ENCODE measurements around the gene ADGRL2. TPM values are rescaled to one million over a fixed set of nuclear protein-coding genes. Genes with fewer than 3 reads are reported as not detected.
A peak's percentile ranks its signal among the peaks of the same experiment; 100 is the strongest.
"Not testable (repeated sequence)": the region's sequence is repeated elsewhere in the genome, so short reads cannot be mapped to it uniquely, and the experiment has no call there.

The ADGRL2 gene
- polyA plus RNA-seq, 3 donors: 135 to 156 (median 148) TPM

DNA sequence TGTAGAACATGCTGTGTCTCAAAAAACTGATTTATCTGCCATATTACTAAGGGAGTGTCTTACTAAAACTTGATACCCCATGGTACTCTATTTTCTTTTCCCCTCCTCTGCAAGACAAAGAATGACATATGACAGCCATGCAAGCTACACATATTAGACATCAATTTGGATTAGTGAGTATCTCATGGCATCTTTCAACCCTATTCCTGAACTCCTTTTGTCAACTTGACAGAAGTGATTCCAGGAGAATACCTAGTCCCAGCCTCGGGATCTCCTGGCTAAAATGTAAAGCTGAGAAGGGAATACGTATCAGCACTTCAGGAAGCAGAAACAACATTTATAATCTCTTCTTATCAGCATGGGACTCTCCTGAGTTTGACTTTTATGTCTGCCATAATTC, 43.7 kb downstream of the ADGRL2 start:
- no peak for DNase-seq

DNA sequence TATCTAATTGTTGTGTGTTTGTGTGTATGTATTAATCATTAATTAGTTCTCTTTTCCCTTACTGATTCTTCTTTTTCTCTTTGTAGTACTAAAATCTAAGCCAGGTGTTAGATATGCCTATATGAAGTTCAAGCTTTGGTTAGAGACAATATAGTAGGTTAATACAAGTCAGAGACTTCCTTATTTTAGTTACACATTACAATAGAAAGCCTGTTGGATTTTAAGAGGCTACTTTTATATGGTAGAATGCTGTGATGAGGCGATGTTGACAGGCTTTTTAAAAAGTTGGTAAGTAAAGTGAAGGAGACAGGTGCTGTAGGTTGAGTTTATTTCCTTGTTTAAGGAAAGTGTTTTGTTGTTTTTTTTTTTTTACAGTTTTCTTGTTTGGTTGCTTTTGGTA, 45.9 kb downstream of the ADGRL2 start:
- DNase-seq: no peak

DNA sequence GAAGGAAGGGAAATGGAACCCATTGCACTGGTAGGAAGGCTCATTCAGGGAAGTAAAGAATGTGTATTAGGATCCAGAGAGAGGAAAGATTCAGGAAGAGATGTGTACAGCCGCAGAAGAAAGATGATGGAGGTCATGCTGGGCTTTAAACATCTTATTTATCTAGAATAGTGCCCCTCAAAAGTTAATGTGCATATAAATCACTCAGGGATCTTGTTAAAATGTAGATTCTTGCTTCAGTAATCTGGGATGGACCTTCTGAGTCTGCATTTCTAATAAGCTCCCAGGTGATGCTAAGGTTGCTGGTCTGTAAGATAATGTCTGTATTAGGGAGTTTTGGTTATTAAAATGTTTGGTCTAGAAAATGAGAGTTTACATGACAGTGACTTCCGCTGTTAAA, 46.3 kb downstream of the ADGRL2 start:
- no peak for DNase-seq

DNA sequence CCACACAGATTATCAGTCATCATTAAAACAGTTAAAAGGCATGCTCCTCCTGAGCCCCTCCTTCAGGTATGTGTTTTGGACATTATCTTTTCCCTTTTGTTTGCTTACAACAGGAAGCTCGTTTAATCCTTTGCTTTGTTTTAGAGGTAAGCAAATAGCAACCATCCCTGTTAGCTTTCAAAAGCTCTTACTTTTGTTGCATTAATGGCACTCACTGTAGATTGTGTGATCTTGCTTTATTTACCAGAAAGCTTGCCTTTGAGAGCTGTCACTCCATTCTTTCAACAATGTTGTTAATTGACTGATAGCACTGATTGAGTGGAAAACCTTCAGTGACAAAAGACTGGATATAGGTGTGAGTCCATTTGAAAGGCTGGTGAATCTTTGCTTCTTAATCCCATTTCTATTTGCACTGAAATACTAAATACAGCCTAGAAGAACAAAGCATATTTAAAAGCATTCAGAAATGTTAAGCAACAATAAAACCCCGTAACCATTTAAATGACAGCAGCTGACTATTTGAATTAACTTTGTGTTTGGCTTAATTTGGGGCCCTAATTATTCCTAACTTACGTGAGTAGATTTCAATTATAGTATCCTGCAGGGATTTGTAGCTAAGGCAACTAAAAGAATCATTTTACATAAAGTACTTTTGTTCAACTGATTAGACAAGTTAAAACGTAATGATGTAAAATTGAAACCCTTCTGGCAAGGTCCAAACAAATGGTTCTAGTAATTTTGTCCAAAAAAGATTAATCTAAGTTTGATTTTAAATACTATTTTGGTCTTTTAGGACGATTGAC, 48.3 kb downstream of the ADGRL2 start:
- no peak for DNase-seq

DNA sequence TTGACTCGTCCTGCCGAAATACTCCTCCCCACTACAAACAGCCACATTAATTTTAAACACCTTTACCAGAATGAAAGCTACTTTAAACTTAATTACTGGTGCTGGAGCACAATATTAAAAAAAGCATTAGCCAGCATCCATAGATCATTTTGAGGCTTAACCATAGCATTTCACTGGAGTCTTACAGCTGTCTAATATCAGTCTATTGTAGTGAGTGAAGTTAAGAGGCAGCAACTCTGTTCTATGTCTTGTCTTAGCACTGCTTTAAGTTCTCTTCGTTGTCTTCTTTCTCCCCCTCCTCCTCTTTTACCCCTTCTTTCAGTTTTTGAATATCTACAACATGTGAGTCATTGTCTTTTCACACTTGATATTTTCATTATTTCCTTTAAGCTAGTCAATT, 49.3 kb downstream of the ADGRL2 start:
- no peak for DNase-seq

DNA sequence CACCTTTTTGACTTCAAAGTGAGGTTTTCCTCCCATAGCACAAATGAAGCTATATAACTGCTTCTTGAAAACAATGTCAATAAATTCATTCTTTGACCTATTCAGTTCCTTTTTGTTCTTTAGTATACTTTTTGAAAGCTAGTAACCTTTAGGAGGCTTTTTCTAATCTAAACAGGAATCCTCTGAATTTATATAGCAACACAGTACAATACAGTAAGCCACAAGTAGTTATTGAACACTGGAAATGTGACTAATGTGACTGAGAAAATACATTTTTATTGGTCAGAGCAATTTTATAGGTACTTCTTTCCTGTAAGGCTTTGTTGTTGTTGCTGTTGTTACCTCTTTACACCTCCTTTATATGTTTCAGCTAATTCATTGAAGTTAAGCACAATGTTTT, 49.8 kb downstream of the ADGRL2 start:
- DNase-seq: no peak

- DNase-seq: no peak
Measured at GRCh38 chr1:81851217-81851616, 50.5 kb downstream of the ADGRL2 start.

DNA sequence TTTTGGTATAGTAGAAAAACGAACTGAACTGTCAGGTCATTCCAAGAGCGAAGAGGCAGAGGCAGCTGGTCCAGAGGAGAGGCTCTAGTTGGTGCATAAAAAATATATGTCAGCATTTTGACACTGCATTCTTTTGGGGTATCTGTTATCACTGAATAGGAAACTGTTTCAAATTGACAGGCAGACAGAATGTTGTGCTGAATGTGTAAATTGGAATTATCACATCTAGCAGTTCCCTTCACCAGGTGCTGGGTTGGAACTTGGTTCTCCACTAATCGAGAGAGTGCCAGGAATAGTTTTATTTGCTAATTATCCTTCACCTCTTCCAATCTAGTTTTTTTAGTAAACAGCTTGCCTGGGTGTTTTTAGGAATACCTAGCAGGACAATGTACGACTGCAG, 52.2 kb downstream of the ADGRL2 start:
- no peak for DNase-seq

DNA sequence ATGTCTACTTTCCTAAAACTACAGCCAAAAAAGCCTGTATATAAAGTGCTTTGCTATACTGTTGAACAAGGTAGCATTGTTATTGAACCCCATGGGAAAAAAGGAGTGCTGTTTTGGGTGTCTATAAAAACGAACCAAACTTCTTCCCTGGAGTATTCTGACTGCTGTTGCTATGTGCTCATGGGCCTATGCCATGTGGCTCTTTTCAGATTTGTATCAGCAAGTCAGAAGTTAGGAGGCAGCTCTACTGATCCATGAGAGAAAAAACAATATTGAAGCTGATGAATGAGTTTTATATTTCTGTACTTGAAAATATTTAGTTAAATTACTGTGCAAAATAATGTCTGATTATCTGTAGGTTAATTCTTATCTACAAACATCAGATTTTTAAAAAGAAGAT, 66.5 kb downstream of the ADGRL2 start:
- DNase-seq: peak; percentile 30

GRCh38 chr1:81869307-81869706, 68.6 kb downstream of the ADGRL2 start:
- DNase-seq: no peak

DNA sequence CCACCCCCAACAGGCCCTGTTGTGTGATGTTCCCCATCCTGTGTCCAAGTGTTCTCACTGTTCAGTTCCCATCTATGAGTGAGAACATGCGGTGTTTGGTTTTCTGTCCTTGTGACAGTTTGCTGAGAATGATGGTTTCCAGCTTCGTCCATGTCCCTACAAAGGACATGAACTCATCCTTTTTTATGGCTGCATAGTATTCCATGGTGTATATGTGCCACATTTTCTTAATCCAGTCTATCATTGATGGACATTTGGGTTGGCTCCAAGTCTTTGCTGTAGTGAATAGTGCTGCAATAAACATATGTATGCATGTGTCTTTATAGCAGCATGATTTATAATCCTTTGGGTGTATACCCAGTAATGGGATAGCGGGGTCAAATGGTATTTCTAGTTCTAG, 70.4 kb downstream of the ADGRL2 start:
- not testable (repeated sequence) for DNase-seq

DNA sequence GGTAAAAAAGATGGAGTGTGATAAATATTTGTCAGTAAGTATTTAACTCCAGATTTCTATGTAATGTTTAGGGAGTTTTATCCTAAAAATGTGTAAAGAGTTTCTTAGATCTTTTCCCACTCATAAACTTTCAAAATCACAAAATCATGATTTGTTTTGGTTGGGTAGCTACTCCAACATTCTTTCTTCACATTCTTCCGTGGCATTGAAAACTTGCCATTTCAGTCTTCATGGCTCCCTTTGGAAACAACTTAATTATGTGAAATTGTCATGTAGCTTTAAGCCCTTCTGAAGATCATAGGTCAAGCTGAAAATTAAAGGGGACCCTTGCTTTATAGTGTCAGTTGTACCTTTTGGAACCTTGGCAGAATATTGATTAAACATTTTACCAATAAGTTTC, 73.2 kb downstream of the ADGRL2 start:
- DNase-seq: no peak

DNA sequence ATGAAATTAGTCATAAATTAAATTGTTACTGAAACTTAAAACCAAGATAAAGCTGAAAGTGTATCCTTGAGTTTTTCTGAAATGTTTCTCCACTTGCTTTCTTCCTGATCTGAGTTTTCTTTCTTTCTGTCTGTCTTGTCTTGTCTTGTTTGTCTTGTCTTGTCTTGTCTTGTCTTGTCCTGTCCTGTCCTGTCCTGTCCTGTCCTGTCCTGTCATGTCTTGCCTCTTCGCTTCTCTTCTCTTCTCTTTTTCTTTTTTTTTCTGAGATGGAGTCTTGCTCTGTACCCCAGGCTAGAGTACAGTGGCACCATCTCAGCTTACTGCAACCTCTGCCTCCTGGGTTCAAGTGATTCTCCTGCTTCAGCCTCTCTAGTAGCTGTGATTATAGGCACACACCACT, 73.7 kb downstream of the ADGRL2 start:
- no peak for DNase-seq

GRCh38 chr1:81874940-81875339, 74.2 kb downstream of the ADGRL2 start:
- no peak for DNase-seq

DNA sequence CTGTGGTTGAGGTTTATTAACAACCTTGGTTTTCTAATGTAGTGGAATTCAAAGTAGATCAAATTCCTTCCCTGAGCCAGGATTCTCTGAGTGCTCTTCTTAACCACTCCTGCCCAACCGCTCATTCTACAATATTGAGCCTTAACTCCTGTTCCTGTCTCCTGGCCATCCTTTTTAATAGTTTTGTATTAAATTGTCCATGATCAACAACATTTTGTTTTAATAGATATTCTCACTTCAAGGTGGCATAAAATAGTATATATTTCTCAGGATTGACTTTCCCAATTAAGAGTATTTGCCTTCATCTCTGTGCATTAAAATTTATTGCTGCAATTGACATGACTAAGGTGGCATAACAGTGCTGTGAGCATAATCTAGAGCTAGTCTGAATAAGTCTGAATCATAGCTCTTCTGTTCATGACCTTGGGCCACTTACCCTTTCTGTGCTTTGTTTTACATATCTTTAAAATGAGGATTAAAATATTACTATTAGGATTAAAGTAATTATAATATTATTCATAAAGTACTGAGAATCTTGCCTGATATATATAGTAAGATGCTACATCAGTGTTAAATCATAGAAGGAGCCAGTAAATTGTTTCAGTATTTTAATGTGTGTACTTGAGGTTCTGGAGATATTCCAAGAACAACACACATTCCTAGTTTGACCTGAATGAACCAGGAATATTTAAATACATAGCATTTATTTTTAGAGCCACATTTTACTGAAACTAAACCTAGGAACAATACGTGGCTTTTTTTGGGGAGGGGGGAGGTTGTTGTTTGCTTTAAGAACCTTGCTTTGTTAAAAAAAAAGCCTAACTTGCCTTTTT, 76.4 kb downstream of the ADGRL2 start:
- peak; percentile 43 for DNase-seq

- no peak for DNase-seq
Measured at GRCh38 chr1:81877940-81878339, 77.2 kb downstream of the ADGRL2 start.

DNA sequence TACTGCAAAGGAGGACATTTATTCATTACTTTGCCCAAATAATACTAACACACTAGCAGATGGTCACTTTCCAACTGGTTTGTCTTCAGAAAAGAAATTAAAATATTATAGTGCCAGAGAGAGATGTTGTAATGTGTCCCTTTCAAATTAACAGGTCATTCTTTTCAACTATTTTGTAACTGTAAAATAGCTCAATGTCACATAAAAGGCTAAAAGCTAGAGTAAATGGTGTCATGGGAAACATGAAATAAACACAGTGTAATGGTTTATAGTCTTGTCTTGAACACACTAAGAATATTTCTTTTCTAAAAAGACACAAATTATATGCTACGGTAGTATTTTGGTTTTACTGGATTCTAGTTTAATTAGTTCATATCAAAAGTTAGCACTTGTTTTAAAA, 77.8 kb downstream of the ADGRL2 start:
- DNase-seq: no peak

GRCh38 chr1:81880781-81881180, 80.0 kb downstream of the ADGRL2 start:
- DNase-seq: no peak

- DNase-seq: no peak
Measured at GRCh38 chr1:81885291-81885690, 84.6 kb downstream of the ADGRL2 start.

- not testable (repeated sequence) for DNase-seq
Measured at GRCh38 chr1:81886292-81886691, 85.6 kb downstream of the ADGRL2 start.

- no peak for DNase-seq
Measured at GRCh38 chr1:81887421-81888144, 86.8 kb downstream of the ADGRL2 start.

GRCh38 chr1:81889166-81889565, 88.4 kb downstream of the ADGRL2 start:
- no peak for DNase-seq

GRCh38 chr1:81894867-81895266, 94.1 kb downstream of the ADGRL2 start:
- DNase-seq: no peak

Data from renal pelvis (tissue), 4 donors.